Esophagus muscularis mucosa (tissue), 3 donors: ENCODE measurements around the gene NCAPH2.

Experiments used
- CTCF ChIP-seq, 3 experiments: fragments of 200-600 bp in 2 of 3; fragments of 450-650 bp in 1 of 3; sonication (generic) in 2 of 3; IDR thresholded peaks; one replicate each; pipeline ENCODE4 v1.5.1; 2017 to 2019; ENCODE audit warnings: antibody characterized with exemption in 3 of 3, mild to moderate bottlenecking in 2 of 3, moderate library complexity in 1 of 3
- POLR2A ChIP-seq: fragments of 450-650 bp; IDR thresholded peaks from one replicate; pipeline ENCODE4 v1.6.1; 2017; ENCODE audit warnings: antibody characterized with exemption, moderate library complexity, mild to moderate bottlenecking, low read depth
- POLR2AphosphoS5 ChIP-seq, 2 donors: sonication (generic); formaldehyde crosslinking; IDR thresholded peaks; one replicate each; pipeline ENCODE4 v1.6.1; 2017; ENCODE audit warnings: antibody characterized with exemption in 2 of 2

- TF ChIP-seq POLR2A (no peak), CTCF (IDR thresholded peaks at IDR 0.05) (no peak), POLR2AphosphoS5 (IDR thresholded peaks at IDR 0.05) (no peak)
Observed at GRCh38 chr22:50483106-50483505, 24.9 kb upstream of the NCAPH2 start.
